ENCODE results near the gene KIF13A.
"Not testable (repeated sequence)": the region's sequence is repeated elsewhere in the genome, so short reads cannot be mapped to it uniquely, and the experiment has no call there.

The KIF13A gene

GRCh38 chr6:17968876-17969275, 18.6 kb downstream of the KIF13A start:
- DNase-seq (ENCODE audit: low read depth in 2 of 2) = no peak

- DNase-seq (ENCODE audit: low read depth in 2 of 2) = no peak
Measured at GRCh38 chr6:17967668-17968518, 19.5 kb downstream of the KIF13A start.

GRCh38 chr6:17966451-17966850, 21.0 kb downstream of the KIF13A start:
- DNase-seq (ENCODE audit: low read depth in 2 of 2) = no peak

GRCh38 chr6:17965397-17965796, 22.0 kb downstream of the KIF13A start:
- no peak for DNase-seq (ENCODE audit: low read depth in 2 of 2)

GRCh38 chr6:17964633-17965032, 22.8 kb downstream of the KIF13A start:
- no peak for DNase-seq (ENCODE audit: low read depth in 2 of 2)

GRCh38 chr6:17962436-17963031, 24.9 kb downstream of the KIF13A start:
- no peak for DNase-seq (ENCODE audit: low read depth in 2 of 2)

- no peak for DNase-seq (ENCODE audit: low read depth in 2 of 2)
Measured at GRCh38 chr6:17959302-17959701, 28.1 kb downstream of the KIF13A start.

- no peak for DNase-seq (ENCODE audit: low read depth in 2 of 2)
Measured at GRCh38 chr6:17957904-17958620, 29.4 kb downstream of the KIF13A start.

GRCh38 chr6:17957498-17957897, 29.9 kb downstream of the KIF13A start:
- DNase-seq (ENCODE audit: low read depth in 2 of 2) = no peak

GRCh38 chr6:17957086-17957485, 30.3 kb downstream of the KIF13A start:
- DNase-seq (ENCODE audit: low read depth in 2 of 2) = no peak

- no peak for DNase-seq (ENCODE audit: low read depth in 2 of 2)
Measured at GRCh38 chr6:17950095-17950494, 37.3 kb downstream of the KIF13A start.

- no peak for DNase-seq (ENCODE audit: low read depth in 2 of 2)
Measured at GRCh38 chr6:17949168-17949567, 38.3 kb downstream of the KIF13A start.

GRCh38 chr6:17948725-17949124, 38.7 kb downstream of the KIF13A start:
- DNase-seq (ENCODE audit: low read depth in 2 of 2) = no peak

GRCh38 chr6:17947574-17947973, 39.9 kb downstream of the KIF13A start:
- DNase-seq (ENCODE audit: low read depth in 2 of 2) = not testable (repeated sequence)

GRCh38 chr6:17945575-17945974, 41.9 kb downstream of the KIF13A start:
- no peak for DNase-seq (ENCODE audit: low read depth in 2 of 2)

- no peak for DNase-seq (ENCODE audit: low read depth in 2 of 2)
Measured at GRCh38 chr6:17945111-17945510, 42.3 kb downstream of the KIF13A start.

GRCh38 chr6:17941318-17941717, 46.1 kb downstream of the KIF13A start:
- DNase-seq (ENCODE audit: low read depth in 2 of 2) = no peak

GRCh38 chr6:17940151-17940792, 47.2 kb downstream of the KIF13A start:
- no peak for DNase-seq (ENCODE audit: low read depth in 2 of 2)

- DNase-seq (ENCODE audit: low read depth in 2 of 2) = no peak
Measured at GRCh38 chr6:17938901-17939300, 48.5 kb downstream of the KIF13A start.

- no peak for DNase-seq (ENCODE audit: low read depth in 2 of 2)
Measured at GRCh38 chr6:17935188-17936149, 52.0 kb downstream of the KIF13A start.

- DNase-seq (ENCODE audit: low read depth in 2 of 2) = no peak
Measured at GRCh38 chr6:17933716-17934115, 53.7 kb downstream of the KIF13A start.
